NCI-H460 (cell line): ENCODE data around the gene ZNF487. TPM values are rescaled to one million over a fixed set of nuclear protein-coding genes. Genes with fewer than 3 reads are reported as not detected.

Source experiments
- DNase-seq: peaks from one replicate; pipeline ENCODE4 v3.0.0-alpha.2; 2016; ENCODE audit warnings: low read depth; ENCODE audit errors: extremely low read depth
- small RNA-seq, 2 experiments: library from RNA; depleted of rRNA; stranded (forward); fragments of <200 nt; gene quantifications; one replicate each; pipeline ENCODE3, GENCODE V24; 2014
- total RNA-seq: library from RNA; depleted of rRNA; stranded (reverse); fragments of >200 nt; shearing (Covaris generic); gene quantifications from 2 replicates; pipeline ENCODE4 v1.2.3, GENCODE V29; 2014; rRNA removed

ZNF487 gene
- total RNA-seq, 1 experiment from 2014 or later: 5.4 TPM

DNA sequence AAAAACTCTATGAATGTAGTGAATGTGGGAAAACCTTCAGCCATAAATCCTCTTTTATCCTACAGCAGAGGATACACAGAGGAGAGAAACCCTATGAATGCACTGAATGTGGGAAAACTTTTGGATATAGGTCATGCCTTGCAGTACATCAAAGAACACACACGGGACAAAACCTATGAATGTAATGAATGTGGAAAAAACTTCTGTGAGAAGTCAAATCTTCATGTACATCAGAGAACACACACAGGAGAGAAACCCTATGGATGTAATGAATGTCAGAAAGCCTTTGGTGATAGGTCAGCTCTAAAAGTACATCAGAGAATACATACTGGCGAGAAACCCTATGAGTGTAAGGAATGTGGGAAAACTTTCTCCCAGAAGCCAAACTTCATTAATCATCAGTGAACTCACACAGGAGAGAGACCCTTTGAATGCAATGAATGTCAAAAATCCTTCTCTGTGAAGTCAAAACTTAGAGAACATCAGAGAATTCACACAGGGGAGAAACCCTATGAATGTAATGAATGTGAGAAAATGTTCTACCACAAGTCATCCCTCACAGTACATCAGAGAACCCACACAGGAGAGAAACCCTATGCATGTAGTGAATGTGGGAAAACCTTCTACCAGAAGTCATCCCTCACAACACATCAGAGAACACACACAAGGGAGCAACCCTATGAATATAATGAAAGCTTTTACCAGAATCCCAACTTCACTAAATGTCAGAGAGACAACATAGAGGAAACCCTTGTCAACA, 45.6 kb downstream of the ZNF487 start:
- no peak for DNase-seq

DNA sequence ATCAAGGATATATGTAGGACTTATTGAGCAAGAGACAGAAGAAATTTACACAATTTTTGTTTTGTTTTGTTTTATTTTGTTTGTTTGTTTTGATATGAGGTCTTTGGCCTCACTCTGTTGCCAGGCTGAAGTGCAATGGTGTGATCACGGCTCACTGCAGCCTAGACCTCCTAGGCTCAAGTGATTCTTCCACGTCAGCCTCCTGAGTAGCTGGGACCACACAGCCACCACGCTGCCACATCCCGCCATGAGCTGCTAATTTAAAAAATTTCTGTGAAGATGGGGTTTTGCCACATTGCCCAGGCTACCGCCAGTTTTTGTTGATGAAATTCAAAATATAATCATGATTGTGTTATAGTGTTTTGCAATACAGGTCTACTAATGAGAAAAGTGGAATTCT, 54.9 kb downstream of the ZNF487 start:
- no peak for DNase-seq

DNA sequence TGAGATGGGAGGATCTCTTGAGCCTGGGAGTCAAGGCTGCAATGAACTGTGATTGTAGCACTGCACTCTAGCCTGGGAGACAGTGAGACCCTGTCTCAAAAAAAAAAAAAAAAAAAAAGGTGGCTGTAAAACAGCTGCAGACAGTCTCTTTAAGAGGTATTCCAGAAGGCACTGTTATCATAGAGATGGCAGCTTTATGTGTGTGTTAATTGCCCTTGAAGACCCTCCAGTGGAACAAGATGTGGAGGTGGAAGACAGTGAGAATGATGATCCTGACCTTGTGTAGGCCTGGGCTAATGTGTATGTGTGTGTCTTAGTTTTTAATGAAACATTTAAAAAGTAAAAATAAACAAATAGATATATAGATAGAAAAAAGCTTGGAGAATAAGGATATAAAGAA, 66.0 kb downstream of the ZNF487 start:
- DNase-seq: no peak

DNA sequence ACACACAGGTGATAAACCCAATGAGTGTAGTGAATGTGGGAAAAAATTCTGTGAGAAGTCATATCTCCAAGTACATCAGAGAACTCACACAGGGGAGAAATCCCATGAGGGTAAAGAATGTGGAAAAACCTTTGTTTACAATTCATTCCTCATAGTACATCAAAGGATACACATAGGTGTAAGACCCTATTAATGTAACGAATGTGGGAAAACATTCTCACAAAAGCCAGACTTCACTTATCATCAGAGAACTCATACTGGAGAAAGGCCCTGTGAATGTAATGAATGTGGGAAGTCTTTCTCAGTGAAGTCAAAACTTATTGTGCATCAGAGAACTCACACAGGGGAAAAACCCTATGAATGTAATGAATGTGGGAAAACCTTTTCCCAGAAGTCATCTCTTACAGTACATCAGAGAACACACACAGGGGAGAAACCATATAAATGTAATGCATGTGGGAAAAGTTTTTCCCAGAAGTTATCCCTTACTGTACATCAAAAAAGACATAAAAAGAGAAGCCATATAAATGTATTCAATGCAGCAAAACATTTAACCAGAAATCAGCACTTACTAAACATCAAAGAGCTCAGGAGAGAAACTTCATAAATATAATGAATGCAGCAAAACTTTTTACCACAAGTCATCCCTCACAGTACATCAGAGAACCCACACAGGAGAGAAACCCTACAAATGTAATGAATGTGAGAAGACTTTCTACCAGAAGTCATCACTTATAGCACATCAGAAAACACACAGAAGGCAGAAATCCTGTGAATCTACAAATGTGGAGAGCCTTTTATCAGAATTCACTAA, 87.7 kb downstream of the ZNF487 start:
- DNase-seq: no peak

Small RNAs within 50 kb of the gene (small RNA-seq; reads per million reads assigned to genes)
- 0 to 0.41 reads per million in 2 experiments for gene RNU7-193P
- 0.23 to 0.58 reads per million in 2 experiments for gene SNORD3J

Other genes starting within 250 kb of the ZNF487 start
- 0.89 and 1.2 TPM in 2 replicates for gene RASGEF1A, start 170.0 kb upstream of the ZNF487 start, total RNA-seq
- 0.50 and 1.8 TPM in 2 replicates for gene FXYD4, start 65.5 kb upstream of the ZNF487 start, total RNA-seq
- gene HNRNPF, start 27.9 kb upstream of the ZNF487 start, total RNA-seq: 225 and 256 TPM in 2 replicates
- 11.3 and 11.5 TPM in 2 replicates for gene ZNF239, start 137.5 kb downstream of the ZNF487 start, total RNA-seq
- 6.9 and 8.6 TPM in 2 replicates for gene ZNF485, start 169.3 kb downstream of the ZNF487 start, total RNA-seq
- gene ZNF32, start 211.8 kb downstream of the ZNF487 start, total RNA-seq: 37.2 and 42.7 TPM in 2 replicates